Naive thymus-derived CD8-positive, alpha-beta T cell (primary cell): ENCODE results near the gene SEC14L2. TPM values are rescaled to one million over a fixed set of nuclear protein-coding genes. Genes with fewer than 3 reads are reported as not detected.
A peak's percentile ranks its signal among the peaks of the same experiment; 100 is the strongest.

Experiments
- ATAC-seq, 2 donors: fragments of 150-1000 bp; cut with Tn5 transposase in 1 of 2; sonication (Bioruptor Pico), chemical (Tn5 transposase) in 1 of 2; 1 replicate in 1 of 2; 2 replicates in 1 of 2; pipeline ENCODE4 v1.10.0; 2021; ENCODE audit warnings: mild to moderate bottlenecking in 2 of 2, moderate library complexity in 2 of 2
- POLR2A ChIA-PET: fragments of 350-600 bp; sonication (Branson Sonifier 250); formaldehyde crosslinking; loops from one replicate; lab custom pipeline; 2021; ENCODE audit warnings: antibody characterized with exemption; lab: Charles Lee
- DNase-seq, 10 donors: peaks; one replicate each; pipeline versions ENCODE4 v3.0.0 to v3.0.0-alpha.2; 2020 to 2022
- H3K27ac Mint-ChIP-seq, 10 donors: one replicate each; pipeline ENCODE4 v1.8.0; 2020 to 2022; ENCODE audit warnings: mild to moderate bottlenecking in 10 of 10, mixed read lengths in 10 of 10, moderate library complexity in 4 of 10, inconsistent platforms in 1 of 10
- H3K27me3 Mint-ChIP-seq, 5 donors: one replicate each; pipeline ENCODE4 v1.8.0; 2021 to 2022; ENCODE audit warnings: mixed read lengths in 5 of 5
- H3K36me3 Mint-ChIP-seq, 3 donors: one replicate each; pipeline ENCODE4 v1.8.0; 2020 to 2022; ENCODE audit warnings: mixed read lengths in 3 of 3, mild to moderate bottlenecking in 2 of 3, inconsistent platforms in 1 of 3
- H3K4me1 Mint-ChIP-seq, 4 donors: one replicate each; pipeline ENCODE4 v1.8.0; 2021 to 2022; ENCODE audit warnings: mixed read lengths in 4 of 4
- H3K4me3 Mint-ChIP-seq, 10 donors: one replicate each; pipeline ENCODE4 v1.8.0; 2020 to 2022; ENCODE audit warnings: mild to moderate bottlenecking in 10 of 10, mixed read lengths in 10 of 10, moderate library complexity in 6 of 10, inconsistent platforms in 1 of 10
- H3K9me3 Mint-ChIP-seq, 9 donors: one replicate each; pipeline ENCODE4 v1.8.0; 2020 to 2022; ENCODE audit warnings: mixed read lengths in 9 of 9, mild to moderate bottlenecking in 3 of 9, inconsistent platforms in 1 of 9, moderate library complexity in 1 of 9
- polyA plus RNA-seq, 3 donors: library from polyadenylated mRNA; unstranded; fragments of 300-500 nt; fragmentation: Illumina TruSeq; gene quantifications; one replicate each; pipeline ENCODE4 v1.2.3, GENCODE V29; 2021
- total RNA-seq, 8 experiments: library from RNA in 2 of 8; stranded (reverse) in 2 of 8; gene quantifications; one replicate each; pipeline ENCODE4 v1.2.3 and lab custom pipeline; 2021 to 2026

Gene SEC14L2
- total and polyA plus RNA-seq, 5 experiments from 2014 or later: 16.8 to 25.9 (median 19.9) TPM

DNA sequence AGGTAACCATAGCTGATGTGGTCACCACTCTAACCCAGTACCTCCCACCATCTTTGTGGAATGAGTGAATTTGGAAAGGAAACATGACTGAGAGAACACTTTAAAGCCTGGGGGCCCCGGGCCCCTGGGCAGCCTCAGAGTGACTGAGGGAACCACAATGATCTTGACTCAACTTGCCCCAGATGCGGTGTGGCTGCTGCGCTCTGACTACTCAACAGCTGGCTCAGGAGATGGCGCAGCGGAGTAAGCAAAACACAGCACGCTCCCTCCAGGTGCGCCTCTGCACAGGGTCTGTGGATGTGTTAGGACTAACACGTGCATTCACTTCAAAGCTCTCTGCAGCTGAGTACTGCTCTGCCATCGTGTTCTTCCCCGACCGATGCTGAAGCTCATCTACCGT lies 15.6 kb upstream of the SEC14L2 start:
- Mint-ChIP-seq H3K36me3 (no peaks in the 10 kb centered on the region), H3K4me1 (peaks cover 3 to 5% (median 3%) of the 10 kb centered on the region in 4 donors), H3K27me3 (no peaks in the 10 kb centered on the region), H3K4me3 (no peak overlapping the region), H3K9me3 (no peaks in the 10 kb centered on the region), H3K27ac (no peak overlapping the region)
- POLR2A ChIA-PET: interaction anchor here (1.5 to 14.3 kb wide), 2 partner anchors 25 to 93 kb away, joined by 3 to 198 read pairs; partner anchors contain the start of genes CASTOR1, CCDC157 and SF3A1
- DNase-seq: no peak
- ATAC-seq: no peak

DNA sequence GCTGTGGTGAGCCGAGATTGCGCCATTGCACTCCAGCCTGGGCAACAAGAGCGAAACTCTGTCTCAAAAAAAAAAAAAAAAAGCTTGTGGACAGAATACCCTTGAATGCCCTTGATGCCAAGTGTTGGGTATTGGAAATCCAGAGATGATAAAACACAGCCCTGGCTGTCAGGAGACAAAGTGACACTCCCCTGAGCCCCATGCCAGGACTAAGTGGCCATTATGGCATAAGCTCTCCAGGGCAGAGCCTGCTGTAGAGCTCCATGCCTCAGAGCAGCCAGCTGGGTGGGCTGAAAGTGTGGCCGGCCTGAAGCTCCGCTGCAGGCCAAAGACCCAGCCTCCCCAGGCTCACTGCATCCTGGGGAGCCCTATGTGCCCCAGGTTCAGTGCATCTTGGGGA lies 14.5 kb upstream of the SEC14L2 start:
- Mint-ChIP-seq H3K9me3 (no peaks in the 10 kb centered on the region), H3K36me3 (no peaks in the 10 kb centered on the region), H3K4me1 (peaks cover 5 to 10% (median 9%) of the 10 kb centered on the region in 4 donors), H3K4me3 (peak overlapping the region in 1 of 10 donors; percentile 29), H3K27ac (no peak overlapping the region), H3K27me3 (no peaks in the 10 kb centered on the region)
- ATAC-seq (no peak), DNase-seq (no peak)
- POLR2A ChIA-PET: interaction anchor here (0.6 to 14.3 kb wide), 2 partner anchors 94 to 98 kb away, joined by 3 to 198 read pairs; partner anchors contain the start of gene CASTOR1

DNA sequence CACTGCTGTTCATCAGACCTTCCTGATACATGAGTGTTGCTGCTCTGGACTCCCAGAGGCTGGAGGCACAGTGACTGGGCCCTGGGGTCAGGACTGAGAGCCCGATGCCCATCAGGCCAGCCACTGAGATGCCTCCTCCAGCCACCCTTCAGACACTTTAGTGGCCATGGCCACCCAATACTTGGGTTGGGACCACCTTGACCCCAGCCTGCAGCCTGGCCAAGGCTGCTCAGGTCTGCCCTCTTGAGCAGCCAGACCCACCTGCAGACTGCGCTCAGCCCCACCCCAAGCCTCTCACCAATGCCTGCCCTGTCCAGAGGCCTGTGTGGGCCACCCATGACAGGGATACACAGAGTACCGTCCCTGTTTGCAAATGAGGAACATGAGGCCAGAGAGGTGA lies 13.8 kb upstream of the SEC14L2 start:
- DNase-seq (no peak), ATAC-seq (no peak)
- Mint-ChIP-seq H3K27me3 (no peaks in the 10 kb centered on the region), H3K4me1 (peaks cover 8 to 14% (median 11%) of the 10 kb centered on the region in 4 donors), H3K4me3 (no peak overlapping the region), H3K27ac (no peak overlapping the region), H3K36me3 (no peaks in the 10 kb centered on the region), H3K9me3 (no peaks in the 10 kb centered on the region)
- POLR2A ChIA-PET: interaction anchor here (0.5 to 14.3 kb wide), 2 partner anchors 95 to 457 kb away, joined by 3 to 198 read pairs; partner anchors contain the start of gene CASTOR1

DNA sequence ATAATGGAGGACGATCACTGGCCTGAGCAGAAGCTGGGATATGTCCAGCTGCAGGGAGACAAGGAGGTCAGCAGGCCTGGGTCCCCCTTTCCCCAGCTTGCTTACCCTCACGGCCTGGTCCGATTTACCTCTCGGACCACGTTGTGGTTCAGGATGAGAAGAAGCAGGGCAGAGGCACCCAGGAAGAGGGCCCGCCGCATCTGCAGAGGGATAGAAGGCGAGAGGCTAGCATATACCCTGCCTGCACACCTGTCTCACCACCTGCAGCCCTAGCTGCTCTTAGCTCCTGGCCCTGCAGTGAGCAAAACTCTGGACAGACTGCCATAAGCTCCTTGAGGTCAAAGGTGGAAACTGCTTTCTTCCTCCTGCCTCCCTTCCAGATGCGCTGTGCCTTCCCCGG lies 10.9 kb upstream of the SEC14L2 start:
- H3K36me3 Mint-ChIP-seq: no peaks in the 10 kb centered on the region
- H3K9me3 Mint-ChIP-seq: no peaks in the 10 kb centered on the region
- peak overlapping the region in 3 of 10 donors; percentile 1 to 88 (median 12) for H3K27ac Mint-ChIP-seq
- DNase-seq (no peak), ATAC-seq (no peak)
- peak overlapping the region; percentile 1 to 86 (median 64) for H3K4me3 Mint-ChIP-seq
- peaks cover 6 to 15% (median 12%) of the 10 kb centered on the region in 4 donors for H3K4me1 Mint-ChIP-seq
- POLR2A ChIA-PET: interaction anchor here (0.6 to 14.3 kb wide), 4 partner anchors 9 to 98 kb away, joined by 3 to 198 read pairs (median 8); partner anchors contain the start of genes CASTOR1, CCDC157 and SF3A1
- no peaks in the 10 kb centered on the region for H3K27me3 Mint-ChIP-seq

DNA sequence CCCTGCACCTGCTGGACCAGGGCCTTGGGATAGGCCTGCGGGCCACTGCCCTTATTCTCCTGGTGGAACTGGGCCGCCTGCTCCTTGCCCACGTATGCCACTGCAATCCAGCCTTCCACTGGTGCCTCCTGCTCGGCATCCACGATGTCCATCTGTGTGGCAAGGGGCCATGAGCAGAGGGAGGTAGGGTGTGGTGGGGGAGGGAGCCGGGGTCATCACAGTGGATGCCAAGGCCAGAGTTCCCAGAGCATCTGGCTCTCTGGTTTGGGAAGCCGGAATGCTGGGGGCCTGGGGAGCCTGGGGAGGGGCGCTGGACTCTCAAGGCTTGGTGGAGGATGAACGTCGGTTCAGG lies 10.2 kb upstream of the SEC14L2 start:
- Mint-ChIP-seq H3K4me1 (peaks cover 12 to 21% (median 18%) of the 10 kb centered on the region in 4 donors), H3K27me3 (no peaks in the 10 kb centered on the region), H3K9me3 (no peaks in the 10 kb centered on the region), H3K27ac (peak overlapping the region in 5 of 10 donors; percentile 1 to 88 (median 55)), H3K36me3 (no peaks in the 10 kb centered on the region), H3K4me3 (peak overlapping the region; percentile 61 to 91 (median 75))
- no peak for DNase-seq
- POLR2A ChIA-PET: interaction anchor here (1.2 to 14.3 kb wide), 6 partner anchors 30 to 123 kb away, joined by 4 to 198 read pairs (median 8); partner anchors contain the start of genes CASTOR1, CCDC157, MTFP1 and SF3A1
- no peak for ATAC-seq

DNA sequence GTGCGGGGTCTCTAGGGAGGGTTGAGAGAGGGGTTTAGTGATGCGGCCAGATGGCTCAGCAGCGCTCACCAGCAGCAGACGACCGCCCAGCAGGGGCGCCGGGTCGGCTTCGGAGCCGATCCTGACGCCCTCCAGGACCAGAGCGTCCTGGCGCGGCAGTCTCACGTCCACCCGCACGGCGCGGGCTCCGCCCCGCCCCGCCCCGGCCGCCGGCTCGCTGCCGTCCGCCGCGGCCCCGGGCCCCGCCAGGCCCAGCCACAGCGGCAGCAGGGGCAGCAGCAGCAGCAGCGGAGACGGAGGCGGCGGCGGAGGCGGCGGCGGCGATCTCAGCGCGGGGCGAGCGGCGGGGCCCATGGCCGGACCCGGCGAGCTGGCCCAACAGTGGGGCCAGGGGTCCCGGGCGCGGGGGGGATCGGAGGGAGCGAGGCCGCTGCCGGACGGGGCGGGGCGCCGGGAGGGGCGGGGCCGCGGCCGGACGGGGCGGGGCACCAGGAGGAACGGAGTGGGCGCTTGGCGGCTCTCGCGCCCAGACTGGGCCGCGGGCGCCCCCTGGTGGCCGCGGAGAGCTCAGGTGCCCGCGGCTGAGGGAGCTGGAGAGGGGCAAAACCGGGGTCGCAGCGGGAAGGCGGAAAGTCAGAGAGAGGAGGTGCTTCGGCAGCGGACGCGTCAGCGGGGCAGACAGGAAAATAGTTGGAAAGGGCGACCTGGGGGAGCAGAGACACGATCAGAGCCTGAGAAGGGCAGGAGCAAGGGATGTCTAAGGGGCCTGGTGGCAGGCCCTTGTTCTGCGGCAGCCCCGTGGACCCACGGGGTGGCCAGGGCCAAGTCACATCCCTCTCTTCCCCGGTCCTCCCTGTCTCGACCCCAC lies 9.6 kb upstream of the SEC14L2 start, which contains the start of gene RNF215:
Gene RNF215, minus strand, starts transcription at position 452 of the 868 bp plus-strand sequence. Its CDS starts 98 bp downstream, at position 354.
- H3K4me3 Mint-ChIP-seq: peak within 1 kb of the TSS; percentile 61 to 91 (median 80)
- peaks cover 14 to 27% (median 24%) of the 10 kb centered on the region in 4 donors for H3K4me1 Mint-ChIP-seq
- peak within 1 kb of the TSS in 8 of 10 donors; percentile 55 to 93 (median 84) for H3K27ac Mint-ChIP-seq
- peak; percentile 78 for ATAC-seq
- H3K27me3 Mint-ChIP-seq: no peaks in the 10 kb centered on the region
- H3K9me3 Mint-ChIP-seq: no peaks in the 10 kb centered on the region
- peak; percentile 61 to 90 (median 81) for DNase-seq
- no peaks in the 10 kb centered on the region for H3K36me3 Mint-ChIP-seq
- POLR2A ChIA-PET: interaction anchor here (0.5 to 14.3 kb wide), 11 partner anchors 31 to 286 kb away, joined by 3 to 198 read pairs (median 4); partner anchors contain the start of genes CASTOR1, CCDC157, MTFP1 and SF3A1

DNA sequence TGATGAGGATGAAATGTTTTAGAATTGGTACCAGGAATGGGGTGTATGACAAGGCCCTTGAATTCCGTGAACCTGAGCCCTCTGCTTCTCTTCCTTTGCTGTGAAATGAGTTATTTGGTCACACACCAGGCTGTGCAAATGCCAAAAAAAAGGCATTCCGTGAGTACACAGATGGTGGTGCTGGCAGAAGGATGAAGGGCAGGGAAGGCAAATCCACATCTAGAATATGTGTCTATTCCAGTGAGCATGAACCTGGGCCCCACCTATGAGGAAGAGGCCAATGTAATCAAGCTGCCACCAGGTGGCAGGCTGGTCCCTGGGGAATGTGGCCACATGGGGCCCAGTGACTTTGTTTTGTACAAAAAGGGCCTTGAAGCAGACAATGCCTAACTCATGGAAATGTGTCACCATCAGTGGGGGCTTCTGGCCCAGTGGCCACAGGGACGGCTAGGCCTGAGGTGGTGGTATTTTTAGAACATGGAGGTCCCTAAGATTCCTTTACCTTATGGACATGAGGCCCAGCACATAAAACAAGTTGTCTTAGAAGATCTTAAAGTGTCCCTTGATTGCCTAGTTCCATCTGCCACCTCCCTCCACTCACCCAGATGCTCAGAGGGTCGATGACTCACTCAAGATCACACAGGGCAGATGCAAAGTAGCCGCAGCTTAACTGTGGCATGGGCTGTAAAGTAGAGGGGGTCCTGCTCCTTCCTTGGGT lies 5.7 kb upstream of the SEC14L2 start:
- Mint-ChIP-seq H3K4me1 (peaks cover 24 to 54% (median 46%) of the 10 kb centered on the region in 4 donors), H3K27me3 (no peaks in the 10 kb centered on the region), H3K36me3 (no peaks in the 10 kb centered on the region), H3K4me3 (peak overlapping the region in 7 of 10 donors; percentile 0 to 57 (median 34)), H3K27ac (peak overlapping the region; percentile 82 to 99 (median 96)), H3K9me3 (no peaks in the 10 kb centered on the region)
- ATAC-seq: peak; percentile 71 to 79
- POLR2A ChIA-PET: interaction anchor here (2.4 to 14.3 kb wide), 3 partner anchors 33 to 103 kb away, joined by 20 to 198 read pairs (median 43); partner anchors contain the start of genes CASTOR1 and MTFP1
- peak; percentile 68 to 89 (median 78) for DNase-seq

DNA sequence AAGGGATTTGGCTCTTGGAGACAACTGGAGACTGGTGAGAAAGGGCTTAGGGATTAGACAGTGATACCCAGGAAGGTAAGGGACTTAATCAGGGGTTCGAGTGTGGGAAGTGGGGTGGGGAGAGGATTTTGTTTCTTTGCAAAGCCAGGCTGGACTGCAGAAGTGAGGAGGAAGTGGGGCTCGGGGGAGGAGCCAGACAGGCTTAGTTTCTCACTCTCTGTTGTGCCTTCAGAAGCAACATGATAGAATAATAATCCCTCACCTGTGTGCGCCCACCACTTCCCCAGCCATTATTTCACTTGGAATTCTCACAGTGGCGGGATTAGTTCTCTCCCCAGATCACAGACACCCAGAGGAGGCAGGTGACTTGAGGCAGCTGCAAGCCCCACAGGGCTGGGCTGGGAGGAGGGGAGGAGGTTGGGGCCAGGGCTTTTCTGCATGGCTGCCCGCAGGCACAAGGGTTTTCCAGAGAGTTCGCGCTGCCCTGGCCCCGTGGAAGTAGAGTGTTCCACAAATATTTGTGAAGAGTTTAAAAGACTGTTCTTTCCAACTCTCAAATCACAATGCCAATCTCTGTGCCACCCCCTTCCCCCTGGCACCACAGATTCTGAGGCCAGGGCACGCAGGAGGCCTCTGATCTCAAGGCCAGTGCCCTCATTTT lies 4.0 kb upstream of the SEC14L2 start:
- peak overlapping the region in 9 of 10 donors; percentile 78 to 99 (median 90) for H3K27ac Mint-ChIP-seq
- no peaks in the 10 kb centered on the region for H3K9me3 Mint-ChIP-seq
- POLR2A ChIA-PET: interaction anchor here (0.7 to 14.3 kb wide), 7 partner anchors 31 to 104 kb away, joined by 3 to 198 read pairs (median 5); partner anchors contain the start of genes CASTOR1 and MTFP1
- no peaks in the 10 kb centered on the region for H3K36me3 Mint-ChIP-seq
- ATAC-seq (no peak), DNase-seq (peak in 2 of 10 donors; percentile 27 to 34)
- peaks cover 0 to 2% (median 0%) of the 10 kb centered on the region in 5 donors for H3K27me3 Mint-ChIP-seq
- H3K4me1 Mint-ChIP-seq: peaks cover 19 to 53% (median 48%) of the 10 kb centered on the region in 4 donors
- peak overlapping the region in 8 of 10 donors; percentile 1 to 74 (median 42) for H3K4me3 Mint-ChIP-seq

DNA sequence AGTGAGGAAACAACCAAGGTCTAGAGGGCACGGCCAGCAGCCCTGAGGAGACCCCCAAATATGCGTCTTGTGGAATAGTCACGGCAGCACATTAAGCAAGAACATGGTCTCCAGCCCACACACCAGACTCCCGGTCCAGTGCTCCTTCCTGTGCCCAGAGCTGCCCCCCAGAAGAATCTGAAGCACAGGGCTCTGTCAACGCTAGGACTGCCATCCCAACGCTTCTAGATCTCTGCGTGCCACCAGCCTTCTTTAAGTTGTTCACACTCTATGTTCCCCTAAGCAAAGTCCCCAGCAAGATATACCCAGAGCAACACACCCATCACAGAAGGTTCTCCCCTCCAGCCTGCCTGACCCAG lies 3.5 kb upstream of the SEC14L2 start:
- POLR2A ChIA-PET: interaction anchor here (1.7 to 14.3 kb wide), 5 partner anchors 31 to 105 kb away, joined by 4 to 198 read pairs (median 20); partner anchors contain the start of genes CASTOR1 and MTFP1
- DNase-seq (no peak), ATAC-seq (no peak)
- peaks cover 0 to 2% (median 0%) of the 10 kb centered on the region in 5 donors for H3K27me3 Mint-ChIP-seq
- no peaks in the 10 kb centered on the region for H3K36me3 Mint-ChIP-seq
- H3K4me1 Mint-ChIP-seq: peaks cover 24 to 58% (median 53%) of the 10 kb centered on the region in 4 donors
- no peaks in the 10 kb centered on the region for H3K9me3 Mint-ChIP-seq
- H3K4me3 Mint-ChIP-seq: peak overlapping the region in 4 of 10 donors; percentile 34 to 66 (median 44)
- peak overlapping the region in 9 of 10 donors; percentile 44 to 98 (median 90) for H3K27ac Mint-ChIP-seq

DNA sequence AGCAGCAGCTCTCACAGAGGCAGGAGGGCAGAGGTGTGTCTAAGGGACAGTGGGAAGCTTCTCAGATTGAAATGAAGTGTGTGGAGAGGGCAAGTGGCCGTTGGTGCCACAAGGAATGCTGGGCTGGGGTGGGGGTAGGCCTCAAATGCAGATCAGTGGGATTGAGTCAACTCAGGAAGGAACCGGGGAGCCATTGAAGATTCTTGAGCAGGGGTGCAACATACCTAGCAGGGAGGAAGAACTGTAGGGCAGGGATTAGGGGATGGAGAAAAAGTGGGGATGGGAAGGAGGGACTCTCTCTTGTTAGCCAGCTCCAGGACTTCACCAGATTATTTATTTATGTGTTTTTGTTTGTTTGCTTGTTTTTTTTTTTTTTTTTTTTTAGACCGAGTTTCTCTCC lies 2.9 kb upstream of the SEC14L2 start:
- POLR2A ChIA-PET: interaction anchor here (0.7 to 14.3 kb wide), 7 partner anchors 18 to 263 kb away, joined by 3 to 198 read pairs (median 8); partner anchors contain the start of genes CASTOR1 and MTFP1
- Mint-ChIP-seq H3K4me3 (peak overlapping the region in 6 of 10 donors; percentile 3 to 66 (median 38)), H3K27me3 (peaks cover 0 to 6% (median 0%) of the 10 kb centered on the region in 5 donors), H3K9me3 (no peaks in the 10 kb centered on the region), H3K27ac (peak overlapping the region in 8 of 10 donors; percentile 55 to 98 (median 86)), H3K36me3 (no peaks in the 10 kb centered on the region), H3K4me1 (peaks cover 30 to 64% (median 59%) of the 10 kb centered on the region in 4 donors)
- DNase-seq (no peak), ATAC-seq (no peak)
